ENCODE data around the gene GRIP1. TPM values are rescaled to one million over a fixed set of nuclear protein-coding genes. Genes with fewer than 3 reads are reported as not detected.
A peak's percentile ranks its signal among the peaks of the same experiment; 100 is the strongest.

The GRIP1 gene
- total RNA-seq, 1 experiment from 2014 or later: 1.5 TPM

DNA sequence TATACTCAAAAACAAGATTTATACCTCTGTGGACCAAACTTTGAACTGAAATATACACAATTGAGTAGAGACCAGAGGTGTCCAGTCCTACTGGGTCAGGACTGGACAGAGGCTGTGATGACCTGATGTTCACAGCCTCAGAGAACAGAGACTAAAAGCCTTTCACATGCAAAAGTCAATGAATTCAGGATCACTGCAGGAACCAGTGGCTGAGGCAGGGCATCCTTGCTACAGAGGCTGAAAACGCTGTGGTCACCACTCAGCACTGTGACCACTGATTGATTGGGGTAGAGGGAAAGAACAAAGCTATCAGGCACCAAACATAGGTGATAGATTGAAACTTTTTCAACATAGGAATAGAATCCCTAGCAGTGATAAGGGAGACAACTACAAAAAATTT lies 25.1 kb downstream of the GRIP1 start:
- no peak for DNase-seq (ENCODE audit: low read depth)

DNA sequence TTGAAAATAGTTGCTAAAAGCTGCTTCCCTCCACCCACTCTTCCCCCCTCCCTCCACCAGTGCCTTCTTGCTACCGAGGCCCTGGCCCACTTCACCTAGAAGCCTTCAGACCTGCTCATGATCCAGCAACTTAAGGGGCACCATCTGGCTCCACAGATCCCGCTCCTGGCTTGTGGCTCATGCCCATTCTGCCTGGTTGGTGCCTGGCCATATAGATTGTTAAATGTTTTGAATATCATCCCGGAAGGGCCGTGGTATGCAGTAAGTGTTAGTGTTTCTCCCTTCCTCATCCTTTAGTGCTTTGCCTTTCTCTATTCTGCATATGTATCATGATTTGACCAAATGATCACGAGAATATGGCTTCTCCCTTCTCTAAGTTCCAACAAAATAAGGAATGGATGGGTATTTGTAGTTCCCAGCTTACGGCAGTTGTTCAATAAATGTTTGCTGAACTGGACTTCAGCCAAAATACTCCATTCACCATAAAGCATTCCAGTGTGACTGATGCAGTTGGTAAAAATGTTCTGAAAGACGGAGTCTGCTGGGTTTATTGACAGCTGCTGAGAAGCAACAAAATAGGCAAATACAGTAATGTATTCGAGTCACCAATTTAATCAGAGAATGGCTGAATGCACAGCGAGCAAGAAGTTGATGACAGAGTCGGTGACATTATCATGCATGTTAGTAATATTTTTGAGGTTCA lies 30.7 kb downstream of the GRIP1 start:
- no peak for DNase-seq (ENCODE audit: low read depth)

DNA sequence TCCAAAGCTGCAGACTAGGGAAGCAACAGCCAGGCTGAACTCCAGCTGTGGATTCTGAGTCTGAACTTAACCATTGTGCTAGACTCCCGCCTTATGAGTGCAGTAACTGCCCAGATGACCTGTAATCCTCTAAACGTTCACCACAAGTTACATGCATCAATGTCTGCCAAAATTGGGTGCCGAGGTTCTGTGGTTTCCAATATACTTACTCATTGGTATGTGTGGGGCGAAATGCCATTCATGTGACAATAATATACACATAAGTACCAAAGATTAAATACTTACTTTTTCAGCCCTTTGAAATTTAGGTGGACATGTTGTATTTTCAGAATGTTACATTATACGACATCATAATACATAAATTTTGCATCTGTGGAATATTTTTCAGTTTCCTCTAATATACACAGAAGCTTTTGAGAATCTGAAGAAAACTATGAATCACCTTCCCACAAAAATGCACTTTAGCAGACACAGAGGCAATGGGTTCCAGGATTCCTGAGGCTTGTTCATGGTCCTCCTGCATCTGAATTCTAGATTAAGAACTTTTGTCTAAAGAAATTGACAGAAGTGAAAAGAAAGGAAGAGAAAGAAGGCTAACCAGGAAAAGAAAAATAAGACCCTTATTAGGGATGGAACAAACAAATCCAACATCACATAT lies 31.7 kb downstream of the GRIP1 start:
- peak; percentile 96 for DNase-seq (ENCODE audit: low read depth)

DNA sequence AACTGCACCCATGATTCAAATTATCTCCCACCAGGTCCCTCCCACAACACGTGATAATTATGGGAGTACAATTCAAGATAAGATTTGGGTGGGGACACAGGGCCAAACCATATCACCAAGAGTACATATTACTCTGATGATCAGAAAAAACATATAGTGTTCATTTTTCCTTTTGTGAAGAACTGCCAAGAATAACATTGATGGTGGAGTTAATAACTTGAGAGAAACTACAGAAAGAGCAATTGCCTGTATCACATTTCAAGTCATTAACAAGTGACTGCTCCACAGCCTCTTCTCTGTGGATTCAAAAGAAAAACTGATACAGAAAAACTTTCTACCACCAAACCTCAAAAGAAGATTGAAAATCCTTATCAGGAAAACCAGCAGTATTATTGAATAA lies 34.7 kb downstream of the GRIP1 start:
- DNase-seq (ENCODE audit: low read depth): no peak

DNA sequence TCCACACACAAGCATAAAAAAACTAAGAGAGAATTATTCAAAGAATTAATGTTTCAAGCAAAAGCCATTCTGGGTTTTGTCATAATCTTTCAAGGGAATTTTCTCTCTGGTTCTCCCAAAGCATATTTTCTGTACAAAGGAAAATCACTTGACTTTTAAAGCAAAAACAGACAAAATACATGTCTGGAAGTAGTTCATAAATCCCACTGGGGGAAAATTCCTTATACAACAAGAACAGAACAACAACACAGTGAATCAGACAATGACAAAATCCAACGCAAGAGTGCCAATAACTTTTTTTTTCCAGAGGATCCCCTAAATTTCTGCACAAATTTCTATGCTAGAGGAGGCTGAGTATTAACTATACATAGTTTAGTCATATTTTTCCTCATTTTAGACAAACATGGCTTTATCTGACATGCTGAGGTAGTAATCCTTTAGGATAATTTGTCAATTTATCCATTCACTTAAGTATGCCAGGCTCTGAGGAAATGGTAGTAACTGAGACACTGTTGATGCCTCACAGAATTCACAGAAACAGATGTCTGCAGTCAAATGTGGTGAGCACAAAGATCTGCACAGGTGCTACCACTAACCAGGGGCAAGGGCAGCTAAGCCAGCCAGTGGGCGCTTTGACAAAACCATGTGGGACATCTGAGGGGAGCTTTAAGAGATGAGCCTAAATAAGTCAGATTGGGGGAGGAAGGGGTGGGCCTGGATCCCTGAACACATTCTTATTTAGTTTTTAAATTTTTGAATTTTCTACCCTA lies 38.0 kb downstream of the GRIP1 start:
- no peak for DNase-seq (ENCODE audit: low read depth)

DNA sequence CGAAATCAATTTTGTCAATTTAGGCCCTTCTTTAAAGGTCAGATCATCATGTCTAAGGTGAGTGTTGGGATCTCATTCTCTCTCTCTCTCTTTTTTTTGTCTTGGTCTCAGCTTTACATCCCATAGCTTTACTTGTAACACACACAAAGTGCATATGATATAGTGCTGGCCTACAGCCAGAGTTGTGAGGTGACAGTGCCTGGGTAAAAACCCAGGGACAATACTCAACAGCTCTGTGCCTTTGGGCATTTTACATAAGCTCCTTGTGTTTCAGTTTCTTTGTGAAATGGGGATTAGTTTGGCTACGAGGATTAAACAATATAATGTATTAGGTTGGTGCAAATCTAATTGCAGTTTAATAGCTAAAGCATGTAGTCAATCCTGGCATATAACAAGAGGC lies 40.2 kb downstream of the GRIP1 start:
- no peak for DNase-seq (ENCODE audit: low read depth)

DNA sequence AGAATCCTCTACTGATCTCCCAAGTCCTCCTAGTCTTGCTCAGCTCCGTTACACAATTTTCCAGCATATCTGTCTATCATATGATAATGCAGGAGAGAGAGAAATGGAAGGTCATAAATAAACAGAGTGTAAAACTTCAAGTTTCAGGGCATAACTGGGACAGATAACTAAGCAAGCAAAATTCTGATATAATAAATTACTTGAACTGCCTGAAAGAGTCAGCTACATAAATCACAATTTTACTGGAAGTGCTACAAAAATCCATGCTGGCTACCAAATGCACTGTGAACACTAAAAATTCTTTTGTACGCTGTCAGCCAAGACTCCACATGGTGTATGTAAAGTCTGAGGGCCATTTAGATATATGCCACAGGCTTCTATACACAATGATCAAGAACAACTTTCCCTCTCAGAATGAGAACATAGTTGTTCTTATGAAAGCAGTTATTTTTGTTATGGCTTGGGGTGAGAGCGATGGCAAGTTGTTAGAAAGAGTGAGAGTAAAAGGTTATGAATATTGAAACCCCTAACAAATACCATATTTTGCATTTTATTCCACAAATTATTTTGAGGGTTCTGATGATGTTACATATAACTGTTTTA lies 41.1 kb downstream of the GRIP1 start:
- no peak for DNase-seq (ENCODE audit: low read depth)

DNA sequence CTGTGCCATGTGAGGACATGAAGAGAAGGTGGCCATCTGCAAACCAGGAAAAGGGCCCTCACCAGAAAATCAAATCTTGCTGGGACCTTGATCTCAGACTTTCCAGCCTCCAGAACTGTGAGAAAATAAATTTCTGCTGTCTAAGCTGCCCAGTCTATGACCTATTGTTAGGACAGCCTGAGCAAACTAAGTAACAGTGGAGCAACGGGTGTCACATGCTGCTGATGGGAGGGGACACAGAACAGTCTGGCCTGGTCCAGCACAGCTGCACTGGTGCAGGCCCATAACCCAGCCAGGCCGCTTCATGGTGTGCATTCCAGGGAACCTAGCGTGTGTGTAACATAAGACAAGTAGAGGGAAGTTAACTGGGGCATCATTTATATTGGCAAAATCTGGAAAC lies 42.1 kb downstream of the GRIP1 start:
- no peak for DNase-seq (ENCODE audit: low read depth)

DNA sequence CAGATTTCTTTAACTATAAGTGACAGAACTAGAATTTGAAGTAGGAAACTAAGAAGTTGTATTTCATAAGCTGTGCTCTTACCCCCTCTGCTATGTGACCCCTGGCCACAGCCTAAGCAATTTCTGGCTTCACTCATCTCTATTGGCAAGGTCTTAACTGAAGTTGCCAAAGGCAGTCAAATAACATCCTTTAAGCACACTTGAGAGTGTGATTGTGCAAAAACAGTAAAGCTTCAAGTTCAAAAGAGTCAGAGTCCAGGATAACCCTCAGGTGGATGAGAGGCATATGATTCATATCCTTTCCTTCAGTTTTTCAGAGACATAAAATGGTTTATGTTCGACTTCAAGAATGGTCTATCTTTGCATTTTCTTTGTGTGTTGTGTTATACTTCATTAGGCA lies 45.2 kb downstream of the GRIP1 start:
- peak; percentile 93 for DNase-seq (ENCODE audit: low read depth)

DNA sequence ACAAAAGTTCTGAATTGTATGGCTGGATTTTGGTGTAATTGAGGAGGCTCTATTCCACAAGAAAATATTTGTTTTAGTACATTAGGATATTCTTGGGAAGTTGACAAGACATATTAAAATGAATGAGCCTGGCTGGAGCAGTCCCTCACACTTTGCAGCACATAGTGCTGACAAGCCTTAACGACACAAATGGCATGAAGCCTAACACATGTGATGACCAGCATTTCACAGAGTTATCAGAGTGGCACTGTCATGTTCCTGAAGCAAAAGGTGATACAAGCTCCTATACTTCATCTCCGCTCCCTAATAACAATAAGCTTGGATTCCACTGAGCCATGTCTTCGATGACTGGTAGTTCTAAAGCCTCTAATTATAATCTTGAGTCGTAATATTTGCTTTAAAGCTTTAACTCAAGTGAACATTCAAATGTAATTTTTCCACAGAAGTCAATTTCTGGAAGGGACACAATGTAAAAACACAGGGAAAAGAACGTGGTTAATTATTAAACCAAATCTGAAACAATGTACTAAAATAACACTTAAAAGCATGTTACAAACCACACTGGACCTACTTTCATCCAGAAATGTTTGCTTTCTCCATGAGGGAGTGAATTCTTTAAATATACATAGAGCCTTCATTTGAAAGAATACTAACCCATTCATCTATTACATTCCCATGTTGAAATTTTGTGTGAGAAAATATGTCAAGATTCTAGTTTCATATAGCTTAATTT lies 49.6 kb downstream of the GRIP1 start:
- no peak for DNase-seq (ENCODE audit: low read depth)

DNA sequence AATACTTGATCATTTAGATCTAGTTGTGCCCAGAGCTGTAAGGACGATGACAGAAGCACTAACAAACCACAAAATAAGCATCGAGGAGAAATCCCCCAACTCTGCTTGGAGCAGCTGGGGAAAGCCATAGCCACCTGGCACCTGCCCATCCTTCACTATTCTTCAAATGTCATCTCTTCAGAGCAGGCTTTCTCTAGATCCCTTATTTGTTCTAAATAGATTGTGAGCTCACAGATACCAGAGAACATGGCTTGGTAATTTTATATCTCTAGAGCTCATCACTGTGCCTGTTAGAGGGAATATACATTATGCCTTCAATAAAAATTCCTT lies 50.9 kb downstream of the GRIP1 start:
- no peak for DNase-seq (ENCODE audit: low read depth)

DNA sequence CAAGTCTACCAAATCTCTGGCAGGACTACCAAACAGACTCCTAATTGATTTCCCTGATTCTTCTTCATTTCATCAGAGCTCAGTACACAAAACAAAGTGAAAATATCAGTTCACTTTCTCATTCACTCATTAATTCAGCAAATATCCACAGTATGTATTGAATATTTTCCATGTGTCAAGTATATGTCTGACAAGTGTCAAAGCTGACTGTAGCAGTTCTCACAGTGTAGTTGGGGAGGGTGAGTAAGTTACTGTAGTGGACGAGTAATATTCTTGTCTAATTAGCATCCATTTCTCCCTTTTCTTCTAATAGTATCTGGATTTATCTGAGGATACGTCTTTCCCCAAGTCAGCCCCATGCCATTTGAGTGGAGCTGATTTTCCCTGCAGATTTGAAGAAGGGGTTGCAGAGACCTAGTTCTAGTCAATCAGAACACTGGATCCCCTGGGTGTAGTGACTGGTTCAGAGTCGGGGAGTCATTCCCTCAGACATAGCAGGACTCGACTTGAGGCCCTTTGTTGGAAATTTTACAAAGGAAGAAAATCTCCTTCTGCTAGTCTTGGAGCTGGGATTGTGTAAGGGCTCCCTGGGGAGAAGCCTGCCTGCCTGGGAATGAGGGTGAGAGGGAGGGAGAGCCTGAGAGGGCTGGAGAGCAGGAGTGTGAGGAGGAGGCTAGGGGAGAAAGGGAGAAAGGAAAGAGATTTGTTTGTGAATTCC lies 51.4 kb downstream of the GRIP1 start:
- DNase-seq (ENCODE audit: low read depth): no peak

DNA sequence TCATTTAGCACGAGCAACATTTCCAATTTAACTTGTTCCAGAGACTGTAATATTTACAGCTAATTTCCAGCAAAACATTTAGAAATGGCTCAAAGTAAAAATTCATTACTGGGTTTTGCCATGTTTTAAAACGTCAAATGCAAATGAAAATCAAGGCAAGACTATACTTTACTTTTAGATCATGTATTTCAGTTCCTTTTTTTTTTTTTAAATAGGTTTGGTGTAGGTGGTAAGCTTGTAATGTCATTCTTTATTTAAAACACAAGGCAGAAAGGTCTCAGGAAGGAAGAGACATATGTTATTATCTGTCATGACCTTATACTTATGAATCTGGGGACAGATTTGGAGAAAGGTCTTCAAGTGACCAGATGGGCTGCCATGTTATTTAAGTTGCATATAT lies 54.1 kb downstream of the GRIP1 start:
- no peak for DNase-seq (ENCODE audit: low read depth)

DNA sequence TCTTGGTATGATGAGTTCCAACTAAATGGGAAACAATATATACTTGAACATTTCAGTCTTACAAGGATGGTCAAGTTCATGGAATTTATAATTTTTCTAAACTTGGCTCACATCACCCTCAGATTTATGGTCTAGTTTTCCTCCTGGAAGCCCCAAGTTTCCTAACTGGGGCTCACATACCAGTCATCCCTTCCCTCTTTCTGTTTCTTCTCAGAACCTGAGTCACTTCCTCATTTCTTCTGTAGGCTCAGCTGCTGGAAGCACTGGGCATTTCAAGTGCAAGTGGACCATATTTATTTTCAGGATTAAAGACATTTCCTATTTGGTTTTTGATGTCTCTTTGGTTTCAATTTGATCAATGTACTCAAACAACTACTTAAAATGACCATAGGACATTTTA lies 55.4 kb downstream of the GRIP1 start:
- peak; percentile 76 for DNase-seq (ENCODE audit: low read depth)

DNA sequence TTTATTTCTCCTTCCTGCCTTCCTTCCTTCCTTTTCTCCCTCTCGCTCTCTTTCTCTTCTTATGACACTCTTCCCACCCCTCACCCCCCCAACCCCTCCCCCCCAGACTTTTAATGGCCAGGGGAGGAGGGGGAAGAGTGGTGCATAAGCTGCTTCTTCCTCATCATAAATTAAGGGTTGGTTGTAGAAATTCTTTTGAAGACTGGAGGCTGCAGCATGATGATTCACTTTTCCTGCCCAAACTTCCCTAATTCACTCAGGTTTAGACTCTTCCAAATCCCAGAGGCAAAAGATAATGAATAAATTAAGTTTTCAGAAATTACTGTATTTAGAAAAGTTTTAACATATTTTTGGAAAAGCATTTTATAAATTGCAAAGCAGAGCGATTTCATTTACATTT lies 58.2 kb downstream of the GRIP1 start:
- DNase-seq (ENCODE audit: low read depth): peak; percentile 61

DNA sequence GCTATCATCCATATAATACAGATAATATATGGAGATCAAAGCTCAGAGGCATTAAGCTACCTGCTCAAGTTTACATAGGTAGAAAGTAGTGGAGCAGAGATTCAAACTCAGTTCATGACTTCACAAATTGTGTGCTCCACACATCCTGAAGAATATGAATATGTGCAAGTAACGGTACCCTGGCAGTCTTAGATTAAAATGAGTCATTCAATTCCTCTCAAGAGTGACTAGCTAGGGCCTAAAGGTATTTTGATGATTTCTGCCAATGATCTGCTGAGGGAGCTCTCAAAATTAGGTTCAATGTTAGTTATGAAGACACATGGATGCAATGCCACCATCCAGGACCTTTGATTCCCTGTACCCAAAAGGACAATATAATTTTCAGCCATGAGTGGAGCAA lies 58.9 kb downstream of the GRIP1 start:
- peak; percentile 51 for DNase-seq (ENCODE audit: low read depth)

DNA sequence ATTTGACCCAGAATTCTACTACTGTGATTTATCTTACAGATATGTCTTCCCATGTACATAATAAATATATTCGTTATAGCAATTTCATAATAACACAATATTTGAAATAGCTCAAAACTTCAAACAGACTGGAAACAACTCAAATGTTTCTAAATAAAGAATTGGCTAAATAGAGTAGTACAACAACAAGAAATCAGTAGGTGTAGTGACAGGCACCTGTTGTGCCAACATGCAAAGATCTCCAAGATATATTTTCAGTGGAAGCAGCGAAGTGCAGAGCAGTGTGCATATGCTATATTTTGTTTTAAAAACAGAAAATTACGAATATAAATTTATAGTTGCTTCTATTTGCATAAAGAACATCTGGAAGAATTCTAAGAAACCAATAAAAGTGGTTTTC lies 60.9 kb downstream of the GRIP1 start:
- DNase-seq (ENCODE audit: low read depth): no peak

DNA sequence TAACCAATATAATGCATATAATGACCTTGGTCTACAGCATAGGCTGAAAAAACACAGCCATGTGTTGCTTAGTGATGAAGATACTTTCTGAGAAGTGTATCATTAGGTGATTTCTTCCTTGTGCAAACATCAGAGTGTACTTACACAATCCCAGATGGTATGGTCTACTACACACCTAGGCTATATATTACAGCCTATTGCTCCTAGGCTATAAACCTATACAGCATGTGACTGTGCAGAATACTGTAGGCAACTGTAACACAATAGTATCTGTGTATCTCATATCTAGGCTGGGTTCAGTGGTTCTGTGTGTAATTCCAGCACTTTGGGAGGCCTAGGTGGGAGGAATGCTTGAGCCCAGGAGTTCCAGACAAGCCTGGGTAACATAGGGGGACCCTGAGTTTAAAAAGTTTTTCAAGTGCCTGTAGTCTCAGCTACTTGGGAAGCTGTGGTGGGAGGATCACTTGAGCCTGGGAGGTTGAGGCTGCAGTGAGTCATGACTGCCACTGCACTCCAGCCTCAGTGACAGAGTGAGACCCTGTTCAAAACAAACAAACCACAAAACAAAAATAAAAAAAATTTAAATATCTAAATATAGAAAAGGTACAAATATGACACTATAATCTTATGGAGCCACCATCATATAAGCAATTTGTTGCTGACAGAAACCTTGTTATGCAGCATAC lies 66.6 kb downstream of the GRIP1 start:
- DNase-seq (ENCODE audit: low read depth): no peak

DNA sequence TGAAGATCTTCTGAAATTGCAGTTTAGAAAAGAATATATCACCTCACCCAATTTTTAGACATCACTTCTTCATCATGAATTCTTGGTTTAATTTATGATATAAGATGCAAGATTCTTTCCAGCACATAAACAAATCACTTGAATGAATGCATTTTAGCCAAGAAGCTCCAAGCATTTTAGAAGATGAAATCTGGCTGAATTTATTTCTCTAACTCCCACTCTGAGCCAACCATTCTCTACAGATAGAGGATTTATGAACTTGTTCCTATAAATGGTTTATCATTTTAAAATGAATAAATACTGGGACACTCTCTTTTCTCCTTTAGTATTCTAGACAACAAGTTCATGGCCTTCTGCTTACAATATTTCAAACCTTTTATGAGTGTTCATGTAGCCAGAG lies 71.7 kb downstream of the GRIP1 start:
- DNase-seq (ENCODE audit: low read depth): no peak

DNA sequence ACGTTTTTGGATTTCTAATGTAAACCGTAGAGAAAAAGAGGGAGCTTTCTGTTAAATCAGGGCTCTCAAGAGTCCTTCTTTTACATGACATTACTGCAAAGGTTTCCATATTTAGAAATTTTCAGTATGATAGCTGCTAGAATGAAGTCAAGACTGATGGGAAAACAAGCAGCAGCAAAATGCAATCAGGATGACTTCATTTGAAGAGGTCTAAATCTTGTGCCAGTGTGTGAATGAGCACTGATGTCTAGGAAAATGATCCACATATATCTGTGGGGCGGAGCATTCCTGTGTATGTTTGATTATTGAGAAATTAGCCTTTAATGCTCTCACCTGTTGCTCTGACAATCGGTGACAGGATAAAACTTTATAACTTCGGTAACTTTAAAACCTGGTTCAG lies 73.6 kb downstream of the GRIP1 start:
- DNase-seq (ENCODE audit: low read depth): no peak
